ENCODE results near the gene SLC26A2.
A peak's percentile ranks its signal among the peaks of the same experiment; 100 is the strongest.
"Not testable (repeated sequence)": the region's sequence is repeated elsewhere in the genome, so short reads cannot be mapped to it uniquely, and the experiment has no call there.

Gene SLC26A2

DNA sequence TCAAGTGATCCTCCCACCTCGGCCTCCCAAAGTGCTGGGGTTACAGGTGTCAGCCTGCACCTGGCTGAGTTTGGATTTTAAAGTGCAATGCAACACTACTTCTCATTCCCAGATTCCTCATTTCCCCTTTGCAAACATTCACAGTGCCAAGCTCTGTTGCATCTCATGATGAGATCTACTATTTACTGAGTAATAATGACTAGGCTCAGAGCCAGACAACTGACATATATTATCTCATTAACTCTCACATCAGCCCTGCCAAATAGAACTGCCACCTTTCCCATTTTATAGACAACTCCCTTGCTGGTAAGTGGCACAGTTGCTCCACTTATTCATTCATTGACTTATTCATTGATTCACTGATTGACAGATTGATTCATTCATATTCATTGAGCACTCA is 22.9 kb upstream of the SLC26A2 start:
- DNase-seq: peak; percentile 49

DNA sequence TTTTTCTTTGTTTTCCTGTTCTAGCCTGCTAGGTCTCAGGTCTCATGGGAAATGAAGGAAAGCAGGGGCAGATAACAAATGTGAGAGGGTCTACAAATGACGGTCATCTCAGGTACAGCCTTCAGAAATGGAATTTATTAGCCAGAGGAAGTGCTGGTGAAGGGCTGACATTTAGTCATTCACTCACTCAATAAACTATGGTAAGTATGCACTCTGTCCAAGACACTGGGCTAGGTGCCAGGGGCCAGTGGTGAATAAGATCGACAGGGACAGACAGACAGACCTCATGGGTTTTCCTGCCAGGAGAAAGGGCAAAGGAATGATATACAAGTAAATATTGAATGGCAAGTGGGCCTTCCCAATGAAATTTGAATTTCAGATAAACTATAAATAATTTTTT is 22.3 kb upstream of the SLC26A2 start:
- DNase-seq: no peak

DNA sequence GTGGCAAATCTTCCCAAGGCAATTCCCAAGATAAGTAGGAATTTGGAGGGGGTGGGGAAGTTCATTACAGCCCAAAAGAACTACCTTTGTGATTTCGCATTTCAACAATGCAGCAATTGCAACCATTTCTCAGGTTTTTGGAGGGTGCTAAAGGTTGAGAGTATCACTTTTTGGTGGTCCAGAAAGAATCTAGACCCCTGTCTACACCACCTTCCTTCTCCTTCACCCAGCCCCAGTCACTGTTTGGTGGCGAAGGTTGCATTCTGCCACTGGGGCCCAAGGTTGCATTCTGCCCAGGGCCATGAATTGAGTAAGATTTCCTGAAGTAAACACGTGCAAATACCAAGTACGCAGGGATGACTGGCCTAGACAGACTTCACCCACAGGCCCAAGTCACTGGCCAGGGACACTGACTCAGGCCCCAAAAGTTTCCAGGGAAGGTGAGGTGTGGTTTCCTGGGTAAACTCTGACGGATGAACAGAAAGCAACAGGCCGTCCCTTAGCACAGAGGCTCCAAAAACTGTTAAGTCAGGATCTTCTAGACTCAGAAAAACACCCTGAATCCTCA is 21.7 kb upstream of the SLC26A2 start:
- no peak for DNase-seq

DNA sequence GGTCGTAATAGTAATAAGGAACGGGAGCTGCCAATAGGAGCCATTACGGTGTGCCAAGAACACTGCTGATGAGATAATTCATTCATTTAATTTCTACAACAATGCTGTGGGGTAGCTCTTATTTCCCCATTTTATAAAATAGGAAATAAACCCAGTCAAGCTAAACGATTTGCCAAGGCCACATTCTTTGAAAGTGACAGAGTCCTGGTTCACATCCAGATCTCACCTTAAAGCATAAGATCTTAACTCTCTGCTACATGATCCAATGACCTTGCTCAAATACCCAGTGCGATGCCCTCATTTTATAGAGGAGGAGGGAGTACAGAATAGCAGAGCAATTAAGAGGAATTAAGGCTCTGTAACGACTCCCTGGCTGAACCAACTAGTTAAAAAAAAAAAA is 21.0 kb upstream of the SLC26A2 start:
- DNase-seq: no peak

DNA sequence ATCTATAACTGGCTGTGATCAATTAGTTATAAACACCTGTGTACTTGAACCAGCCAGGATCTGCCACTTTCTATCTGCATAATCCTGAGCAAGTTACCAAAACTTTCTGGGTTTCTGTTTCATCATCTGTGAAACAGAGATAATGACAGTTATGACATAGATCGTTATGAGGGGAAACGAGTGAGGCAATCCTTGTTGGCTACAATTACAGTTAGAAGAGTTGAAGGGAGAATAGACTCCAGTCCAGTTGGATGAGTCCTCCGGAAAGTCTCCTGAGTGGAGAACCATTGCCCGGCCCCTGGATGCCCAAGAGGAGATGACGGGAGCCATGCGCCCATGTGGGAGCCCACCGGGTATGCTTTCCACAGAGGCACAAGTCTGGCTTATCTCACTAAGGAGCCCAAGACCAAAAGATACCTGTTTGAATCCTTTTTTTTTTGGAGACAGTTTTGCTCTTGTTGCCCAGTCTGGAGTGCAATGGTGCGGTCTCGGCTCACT is 20.4 kb upstream of the SLC26A2 start:
- DNase-seq: no peak

DNA sequence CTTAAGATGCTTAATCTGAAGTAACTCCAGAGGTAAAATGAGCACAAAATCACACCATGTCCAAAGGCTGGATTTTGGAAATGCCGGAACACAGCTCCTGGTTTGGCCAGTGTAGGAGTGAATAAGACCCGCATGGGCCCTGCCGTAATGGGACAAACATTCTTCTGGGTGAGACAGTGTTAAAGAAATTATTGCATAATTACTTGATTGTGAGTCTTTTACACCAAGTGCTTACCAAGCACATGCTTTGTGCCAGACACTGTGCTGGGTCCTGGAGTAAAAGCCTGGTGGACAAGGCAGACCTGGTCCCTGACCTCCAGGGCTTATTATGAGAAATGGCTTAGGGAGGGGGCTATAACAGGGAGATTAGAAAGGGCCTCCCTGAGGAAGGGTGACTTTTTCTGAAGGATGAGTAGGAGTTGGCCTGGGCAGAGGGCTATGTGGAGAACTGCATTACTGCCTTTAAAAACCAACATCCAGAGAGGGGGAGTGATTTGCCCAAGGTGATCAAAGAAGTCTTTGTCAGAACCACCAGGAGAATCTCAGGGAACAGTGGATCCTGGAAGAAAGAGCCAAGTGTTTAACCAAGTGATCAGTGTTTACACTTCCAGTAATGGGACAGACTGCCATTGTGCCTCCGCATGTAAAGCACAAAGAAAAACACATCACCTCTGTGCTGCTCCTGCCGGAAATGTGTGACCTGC is 19.5 kb upstream of the SLC26A2 start:
- DNase-seq: no peak

DNA sequence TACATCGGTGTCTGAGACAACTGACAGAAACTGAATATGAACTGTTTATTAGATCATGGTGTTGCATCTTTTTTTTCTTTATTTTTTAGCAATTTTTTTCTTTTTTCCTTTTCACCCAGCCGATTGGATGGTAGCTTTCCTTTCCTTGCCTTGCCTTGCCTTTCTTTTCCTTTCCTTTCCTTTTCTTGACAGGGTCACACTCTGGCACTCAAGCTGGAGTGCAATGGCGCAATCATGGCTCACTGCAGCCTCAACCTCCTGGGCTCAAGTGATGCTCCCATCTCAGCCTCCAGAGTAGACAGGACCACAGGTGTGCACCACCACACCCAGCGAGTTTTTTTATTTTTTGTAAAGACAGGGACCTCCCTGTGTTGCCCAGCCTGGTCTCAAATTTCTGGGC is 18.8 kb upstream of the SLC26A2 start:
- DNase-seq: no peak

DNA sequence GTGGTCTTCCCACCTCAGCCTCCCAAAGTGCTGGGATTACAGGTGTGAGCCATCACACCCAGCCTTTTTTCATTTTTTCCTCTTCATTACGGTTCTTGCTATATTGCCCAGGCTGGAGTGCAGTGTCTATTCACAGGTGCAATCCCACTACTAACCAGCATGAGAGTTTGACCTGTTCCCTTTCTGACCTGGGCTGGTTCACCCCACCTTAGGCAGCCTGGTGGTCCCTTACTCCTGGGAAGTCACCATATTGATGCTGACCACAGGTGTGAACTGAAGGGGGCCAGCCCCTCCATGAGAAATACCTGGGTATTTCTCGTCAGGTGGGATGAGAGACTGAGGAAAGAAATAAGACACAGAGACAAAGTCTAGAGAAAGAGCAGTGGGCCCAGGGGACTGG is 18.4 kb upstream of the SLC26A2 start:
- no peak for DNase-seq

DNA sequence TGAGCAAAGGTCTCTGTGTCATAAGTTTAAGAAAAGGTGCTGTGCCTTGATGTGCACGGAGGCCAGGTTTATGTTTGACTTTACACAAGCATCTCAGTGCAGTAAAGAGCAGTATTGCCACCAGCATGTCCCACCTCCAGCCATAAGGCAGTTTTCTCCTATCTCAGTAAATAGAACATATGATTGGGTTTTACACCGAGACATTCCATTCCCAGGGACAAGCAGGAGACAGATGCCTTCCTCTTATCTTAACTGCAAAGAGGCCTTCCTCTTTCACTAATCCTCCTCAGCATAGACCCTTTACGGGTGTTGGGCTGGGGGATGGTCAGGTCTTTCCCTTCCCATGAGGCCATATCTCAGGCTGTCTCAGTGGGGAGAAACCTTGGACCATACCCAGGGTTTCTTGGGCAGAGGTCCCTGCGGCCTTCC is 17.8 kb upstream of the SLC26A2 start:
- DNase-seq: not testable (repeated sequence)

DNA sequence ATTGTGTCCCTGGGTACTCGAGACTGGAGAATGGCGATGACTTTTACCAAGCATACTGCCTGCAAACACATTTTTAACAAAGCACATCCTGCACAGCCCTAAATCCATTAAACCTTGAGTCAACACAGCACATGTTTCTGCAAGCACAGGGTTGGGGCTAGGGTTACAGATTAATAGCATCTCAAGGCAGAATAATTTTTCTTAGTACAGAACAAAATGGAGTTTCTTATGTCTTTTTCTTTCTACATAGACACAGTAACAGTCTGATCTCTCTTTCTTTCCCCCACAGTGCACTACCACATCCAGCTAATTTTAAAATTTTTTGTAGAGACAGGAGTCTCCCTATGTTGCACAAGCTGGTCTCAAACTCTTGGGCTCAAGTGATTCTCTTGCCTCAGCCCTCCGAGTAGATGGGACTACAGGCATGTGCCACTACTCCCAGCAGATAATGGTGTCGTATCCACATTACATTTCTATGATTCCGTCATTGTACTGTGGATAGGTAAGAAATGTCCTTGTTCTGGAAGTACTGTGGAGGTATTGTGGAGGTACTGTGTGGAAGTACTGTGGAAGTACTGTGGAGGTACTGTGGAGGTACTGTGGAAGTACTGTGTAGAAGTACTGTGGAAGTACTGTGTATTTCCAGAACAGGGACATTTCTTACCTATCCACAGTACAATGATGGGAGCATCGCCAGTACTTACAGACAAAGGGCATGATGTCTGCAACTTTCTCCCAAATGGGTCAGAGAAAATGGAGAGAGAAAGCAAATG is 17.2 kb upstream of the SLC26A2 start:
- DNase-seq: not testable (repeated sequence)

DNA sequence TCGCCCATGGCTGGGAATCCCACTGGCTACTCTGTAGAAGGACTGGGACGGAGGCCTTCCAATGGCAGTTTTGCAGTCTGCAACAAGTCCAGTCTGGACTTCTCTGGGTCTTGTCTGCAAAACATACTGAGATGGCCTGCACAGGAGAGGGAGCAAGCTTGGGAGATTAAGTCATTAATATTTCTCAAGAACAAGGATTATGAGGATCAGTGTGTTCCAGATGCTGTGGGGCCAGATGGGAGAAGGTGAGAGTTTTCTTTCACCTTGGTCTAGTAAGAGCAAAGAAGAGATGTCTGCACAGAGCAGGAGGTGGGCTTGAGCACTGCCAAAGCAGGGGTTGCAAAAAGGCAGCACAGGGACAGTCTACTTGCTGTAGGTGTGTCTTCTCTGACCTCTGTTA is 15.9 kb upstream of the SLC26A2 start, which contains the start of gene PDE6A:
TSS of gene PDE6A (minus strand) at position 128 of the 400 bp plus-strand sequence. CDS start at position 8, 120 bp downstream.
- no peak for DNase-seq

DNA sequence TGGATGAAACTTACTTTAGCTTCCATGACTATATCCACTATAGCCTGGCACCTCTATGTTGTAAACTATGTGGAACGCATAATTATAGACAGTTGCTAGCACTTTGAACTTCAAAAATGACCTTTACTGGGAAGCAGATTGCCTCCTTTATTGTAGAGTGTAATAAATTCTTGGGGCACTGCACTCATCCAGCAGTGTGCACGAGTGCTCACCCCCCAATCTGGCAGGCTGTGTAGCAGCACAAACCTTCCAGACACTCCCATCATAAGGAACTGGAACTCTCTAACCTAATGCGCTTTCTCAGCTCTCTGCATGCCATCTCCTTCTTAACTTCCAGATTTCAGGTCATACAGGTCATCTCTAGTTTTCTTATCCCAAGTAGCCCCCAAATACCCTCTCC is 14.4 kb upstream of the SLC26A2 start:
- DNase-seq: no peak

DNA sequence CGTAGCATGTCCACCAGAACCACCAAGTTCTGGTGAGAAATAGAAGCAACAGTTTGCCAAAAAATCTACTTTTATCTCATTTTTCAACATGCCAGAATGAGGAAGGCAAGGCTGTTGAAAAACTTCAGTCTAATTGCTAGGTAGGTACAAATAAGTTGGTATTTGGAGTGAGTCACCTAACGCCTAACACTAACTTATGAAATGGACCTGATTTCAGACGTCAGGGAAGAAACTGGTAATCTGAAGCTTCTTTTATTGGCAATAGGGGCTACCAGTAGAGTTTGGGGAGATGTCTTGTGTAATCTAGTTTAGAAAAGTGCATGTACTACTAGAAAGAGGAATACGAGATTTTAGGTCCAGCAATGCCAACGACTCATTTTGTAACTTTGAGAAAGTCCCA is 11.6 kb upstream of the SLC26A2 start:
- DNase-seq: no peak

DNA sequence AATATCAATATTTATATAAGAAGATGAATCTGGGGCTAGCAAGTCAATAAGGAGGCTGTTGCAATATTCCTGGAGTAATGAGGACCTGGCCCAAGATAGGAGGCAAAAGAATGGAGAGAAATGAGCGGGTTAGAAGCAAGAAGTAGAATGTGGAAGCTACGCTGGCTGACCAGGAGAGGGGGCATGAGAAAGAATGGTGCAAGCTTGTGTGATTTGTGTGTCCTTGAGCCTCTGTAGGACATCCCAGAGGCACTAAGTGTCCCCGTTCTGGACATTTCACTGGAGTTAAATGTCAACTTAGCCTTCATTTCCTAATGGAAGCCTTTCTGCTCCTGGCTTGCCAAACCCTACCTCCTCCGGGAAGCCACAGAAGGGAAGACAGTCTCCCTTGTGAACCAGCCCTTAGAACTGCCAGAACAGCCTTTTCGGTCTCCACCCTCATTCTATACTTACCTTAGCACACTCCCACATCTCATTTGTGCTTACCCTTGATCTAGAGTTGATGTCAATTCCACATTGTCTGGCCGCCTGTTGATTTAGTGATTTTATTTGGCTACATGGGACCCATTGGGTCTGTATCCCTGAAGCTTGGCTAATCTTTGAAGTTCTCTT is 9.3 kb upstream of the SLC26A2 start:
- DNase-seq: no peak

DNA sequence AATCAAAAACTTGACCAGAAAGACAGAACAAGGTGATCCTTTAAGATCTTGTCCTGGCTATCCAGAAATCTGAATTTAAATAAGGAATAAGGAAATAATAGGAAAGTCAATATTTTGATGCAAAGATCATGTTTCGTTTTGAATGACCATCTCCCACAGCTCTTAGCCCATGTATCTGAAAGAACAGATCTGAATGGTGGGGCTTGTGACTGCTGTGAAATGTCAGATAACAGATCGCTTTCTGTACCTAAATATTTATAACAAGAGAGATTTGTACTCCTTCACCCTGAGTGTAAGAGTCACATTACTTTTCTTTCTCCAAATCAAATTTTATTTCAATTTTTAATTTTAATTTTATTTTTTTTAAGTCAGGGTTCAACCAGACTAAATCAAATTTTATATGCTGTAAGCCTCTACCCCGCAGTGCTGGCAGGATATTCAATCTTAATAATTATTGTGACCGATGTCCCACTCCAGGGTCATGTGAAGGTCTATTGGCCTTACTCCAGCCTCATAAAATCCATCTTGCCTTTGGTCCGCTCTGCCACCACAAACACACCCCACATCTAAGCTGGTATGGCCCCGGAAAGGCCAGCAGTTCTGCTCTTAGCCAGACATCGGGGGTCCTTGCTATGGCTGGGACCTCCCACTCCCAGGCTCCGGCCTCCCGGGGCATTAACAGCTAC is 7.0 kb upstream of the SLC26A2 start:
- DNase-seq: no peak

DNA sequence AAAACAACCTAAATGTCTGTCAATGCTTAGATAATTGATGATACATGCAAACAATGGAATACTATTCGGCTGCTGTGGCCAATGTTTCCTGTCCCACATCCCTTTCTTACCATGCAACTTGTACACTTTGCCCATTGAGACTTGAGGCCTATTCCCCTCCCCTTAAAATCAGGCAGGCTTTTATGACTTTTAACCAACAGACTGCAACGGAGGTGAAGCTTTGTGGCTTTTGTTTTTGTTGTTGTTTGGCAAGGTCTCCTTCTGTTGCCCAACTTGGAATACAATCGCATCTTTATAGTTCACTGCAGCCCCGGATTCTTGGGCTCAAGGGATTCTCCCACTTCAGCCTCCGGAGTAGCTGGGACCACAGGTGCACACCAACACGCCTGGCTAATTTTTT is 5.8 kb upstream of the SLC26A2 start:
- no peak for DNase-seq

DNA sequence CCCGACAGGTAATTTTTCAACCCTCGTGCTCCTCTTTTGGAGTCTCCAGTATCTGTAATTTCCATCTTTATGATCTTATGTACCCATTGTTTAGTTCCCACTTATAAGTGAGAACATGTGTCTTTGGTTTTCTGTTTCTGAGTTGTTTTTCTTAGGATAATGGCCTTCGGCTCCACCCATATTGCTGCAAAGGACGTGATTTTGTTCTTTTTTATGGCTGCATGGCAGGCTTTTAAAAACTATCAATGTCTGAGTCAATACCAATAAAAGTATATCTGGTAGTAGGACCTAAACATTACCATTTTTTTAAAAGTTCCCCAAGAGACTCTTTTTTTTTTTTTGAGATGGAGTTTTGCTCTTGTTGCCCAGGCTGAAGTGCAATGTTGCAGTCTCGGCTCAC is 3.9 kb upstream of the SLC26A2 start:
- no peak for DNase-seq

DNA sequence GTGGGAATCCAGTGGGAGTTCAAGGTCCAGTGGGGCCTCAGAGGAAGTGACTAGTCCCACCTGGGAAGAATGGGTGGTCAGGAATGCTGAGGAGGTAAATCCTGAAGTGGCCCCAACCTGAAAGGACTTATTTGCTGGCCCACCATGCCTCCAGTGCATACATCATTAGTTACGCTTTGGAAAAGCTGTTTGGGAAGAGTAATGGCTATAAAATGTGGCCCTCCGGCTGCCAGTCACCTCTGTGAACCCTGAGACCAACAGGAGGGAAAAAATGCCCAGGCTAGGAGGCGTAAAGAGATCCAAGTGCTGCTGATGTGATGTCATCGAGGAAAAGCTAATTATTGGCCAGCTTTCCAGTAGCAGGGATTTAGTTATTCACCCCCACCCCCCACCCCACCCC is 2.7 kb upstream of the SLC26A2 start:
- no peak for DNase-seq

DNA sequence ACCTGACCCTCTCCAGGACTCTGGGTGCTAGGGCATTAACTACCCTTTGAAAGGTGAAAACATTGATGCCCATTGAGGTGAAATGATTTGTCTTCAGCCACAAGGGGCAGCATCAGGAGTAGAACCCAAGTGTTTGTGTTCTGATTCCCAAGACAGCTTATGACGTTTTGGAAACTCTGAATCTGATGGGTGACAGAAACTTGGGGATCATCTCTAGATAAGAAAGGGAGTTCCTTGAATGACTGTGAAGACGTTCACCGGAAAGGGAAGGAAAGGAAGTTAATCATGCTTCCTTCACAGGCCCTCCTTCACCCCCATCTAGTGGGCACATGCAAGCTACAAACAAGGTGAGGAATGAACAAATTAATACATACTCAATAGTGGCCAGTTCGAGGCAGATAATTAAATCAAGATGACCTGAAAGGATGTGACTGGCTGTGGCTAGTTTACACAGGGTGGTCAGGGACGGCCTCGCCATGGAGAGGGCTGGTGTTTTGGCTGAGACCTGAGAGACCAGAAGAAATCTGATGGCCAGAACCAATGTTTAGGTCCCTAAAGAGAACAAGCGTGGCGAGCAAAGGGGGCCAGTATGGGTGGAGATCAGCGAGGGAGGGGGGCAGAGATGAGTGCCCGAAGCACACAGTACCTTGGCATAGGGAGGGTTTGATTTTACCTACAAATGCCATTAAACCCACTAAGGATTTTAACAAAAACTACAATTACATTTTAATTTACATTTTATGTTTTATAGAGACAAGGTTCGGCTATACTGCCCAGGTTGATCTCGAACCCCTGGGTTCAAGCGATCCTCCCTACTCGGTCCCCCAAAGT is 937 bp upstream of the SLC26A2 start:
- no peak for DNase-seq

DNA sequence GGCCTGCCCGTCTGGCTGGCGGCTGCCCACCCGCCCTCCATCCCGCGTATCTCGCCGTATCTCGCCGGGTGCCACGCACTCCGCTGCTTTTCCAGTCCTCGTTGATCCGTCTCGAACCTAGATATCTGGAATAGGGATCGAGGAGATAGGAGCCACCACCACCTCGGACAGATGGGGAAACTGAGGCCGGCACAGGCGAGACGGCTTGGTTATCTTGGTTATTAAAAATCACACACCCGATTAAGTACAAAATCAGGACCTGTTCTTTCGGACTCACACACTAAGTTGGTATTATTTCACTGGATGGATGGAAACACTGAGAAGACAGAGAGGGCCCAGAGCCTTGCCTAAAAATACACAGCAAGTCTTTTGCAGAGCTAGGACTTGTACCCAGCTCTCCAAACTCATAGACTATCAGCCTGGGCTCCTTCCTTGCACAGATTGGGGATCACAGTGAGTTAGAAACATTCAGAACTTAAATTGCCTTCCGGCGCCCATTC is 678 bp downstream of the SLC26A2 start:
- DNase-seq: no peak

DNA sequence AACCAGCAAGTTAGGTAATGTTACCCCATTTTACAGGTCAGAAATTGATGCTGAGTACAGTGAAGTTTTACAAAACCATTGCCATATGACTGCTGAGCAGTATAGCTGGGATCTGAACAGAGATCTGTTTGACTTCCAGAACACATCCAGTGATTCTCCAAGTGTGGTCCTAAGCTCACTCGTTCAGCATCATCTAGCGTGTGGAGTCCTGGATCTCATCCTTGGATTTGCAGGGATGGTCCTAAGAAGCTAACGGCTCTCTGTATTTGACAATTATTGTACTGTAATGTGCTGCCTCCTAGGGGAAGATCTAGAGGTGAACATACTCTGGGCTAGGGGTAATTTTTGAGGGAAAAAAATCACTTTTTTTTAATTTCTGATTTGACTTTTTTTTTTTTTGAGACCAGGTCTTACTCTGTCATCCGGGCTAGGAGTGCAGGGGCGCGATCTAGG is 1.4 kb downstream of the SLC26A2 start:
- DNase-seq: no peak
